Hematopoietic multipotent progenitor cell treated with erythropoietin and hydrocortisone succinate and interleukin-3 and kit ligand, for 4 days (in vitro differentiated cells): ENCODE results near the gene PTGR3.

Source experiments
- DNase-seq: peaks from one replicate; pipeline ENCODE4 v3.0.0-alpha.2; 2015

The PTGR3 gene

DNA sequence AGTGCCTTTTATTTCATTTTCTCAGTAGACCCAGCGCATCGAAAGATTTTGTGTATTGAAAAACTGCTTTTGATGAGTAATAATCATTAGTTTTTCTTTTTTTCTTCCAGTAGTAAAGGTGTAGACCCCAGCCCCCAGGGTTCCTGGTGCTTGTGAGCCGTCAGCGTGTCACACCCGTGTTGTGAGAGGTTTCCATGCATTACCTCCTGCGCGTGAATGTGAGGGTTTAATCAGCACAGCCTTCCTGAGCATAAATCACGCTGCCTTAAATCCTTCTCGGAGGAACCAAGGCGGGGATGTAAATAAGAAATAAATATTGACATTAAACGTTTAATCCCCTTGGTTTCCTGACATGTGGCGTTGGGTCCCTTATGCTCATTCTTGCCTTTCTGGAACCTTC is 26.0 kb upstream of the PTGR3 start:
- no peak for DNase-seq

- DNase-seq: no peak
Measured at GRCh38 chr18:75231053-75231406, 22.1 kb upstream of the PTGR3 start.

- no peak for DNase-seq
Measured at GRCh38 chr18:75230163-75231052, 21.5 kb upstream of the PTGR3 start.

DNA sequence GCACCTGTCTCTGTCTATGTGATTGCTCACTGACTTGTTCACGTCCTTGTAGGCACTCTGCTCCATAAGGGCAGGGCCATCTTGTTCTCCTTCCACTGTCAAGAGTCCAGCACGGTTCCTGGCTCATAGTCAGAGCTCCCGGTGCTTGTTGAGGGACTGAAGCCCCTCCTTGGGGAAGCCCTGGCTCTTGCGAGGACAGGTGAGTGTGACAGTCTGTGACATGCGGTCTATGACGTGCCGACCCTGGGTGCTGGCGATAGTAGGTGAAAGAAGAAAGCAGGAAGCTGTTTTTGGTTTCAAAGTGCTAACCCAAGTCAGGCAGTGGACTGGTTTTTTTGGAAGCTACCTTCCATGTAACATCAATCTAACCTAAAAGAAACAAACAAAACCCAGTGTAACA is 20.5 kb upstream of the PTGR3 start:
- DNase-seq: no peak

DNA sequence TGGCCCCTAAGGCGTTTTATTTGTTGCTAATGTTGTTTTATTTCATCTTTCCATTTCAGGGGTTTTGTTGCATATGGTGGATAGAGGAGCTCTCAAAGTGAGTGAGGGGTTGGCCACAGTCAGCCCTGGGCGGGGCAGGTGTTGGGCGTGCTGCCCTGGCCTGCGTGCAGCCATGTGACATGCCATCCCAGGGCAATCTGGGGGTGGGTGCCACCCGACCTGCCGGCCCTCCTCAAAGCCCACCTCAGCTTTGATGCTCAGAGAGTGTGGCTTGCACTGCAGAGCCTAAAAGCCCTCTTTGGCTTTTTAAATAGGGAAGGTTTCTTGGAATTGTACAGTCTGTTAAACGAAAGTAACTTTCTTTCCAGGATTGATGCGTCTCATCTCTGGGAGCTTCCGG is 20.0 kb upstream of the PTGR3 start:
- no peak for DNase-seq

- DNase-seq: no peak
Measured at GRCh38 chr18:75227535-75228296, 18.8 kb upstream of the PTGR3 start.

- no peak for DNase-seq
Measured at GRCh38 chr18:75226956-75227316, 18.0 kb upstream of the PTGR3 start.

- DNase-seq: peak; percentile 41
Measured at GRCh38 chr18:75226286-75226955, 17.5 kb upstream of the PTGR3 start.

DNA sequence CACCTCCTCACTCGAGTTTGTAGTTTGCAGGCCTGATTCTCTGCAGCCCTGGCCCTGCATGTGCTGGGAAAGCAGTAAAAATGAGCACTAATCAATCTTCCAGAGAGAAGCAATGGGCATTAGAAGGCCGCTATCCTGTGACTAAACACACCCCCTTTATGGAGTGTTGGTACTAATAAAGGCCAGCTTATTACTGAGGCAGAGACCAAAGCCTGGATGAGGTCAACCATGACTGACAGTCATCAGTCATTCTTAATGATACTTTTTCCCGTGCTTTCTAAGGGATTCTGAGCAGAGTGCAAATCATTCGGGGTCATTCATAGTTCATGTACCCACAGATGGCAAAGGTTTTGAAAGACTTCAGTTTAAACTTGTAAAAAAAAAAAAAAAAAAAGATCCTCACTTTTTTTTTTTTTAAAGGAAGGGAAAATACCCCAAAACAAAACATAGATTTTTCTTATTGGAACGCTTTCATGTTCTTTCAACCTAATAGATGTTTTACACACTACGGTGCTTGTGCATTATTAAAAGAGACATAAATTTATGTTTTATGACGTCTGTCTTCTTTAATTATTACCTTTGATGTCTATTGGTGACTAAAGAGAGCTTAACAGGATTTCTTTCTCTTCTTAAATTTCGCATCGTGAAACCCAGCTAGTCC is 14.9 kb upstream of the PTGR3 start:
- DNase-seq: no peak

DNA sequence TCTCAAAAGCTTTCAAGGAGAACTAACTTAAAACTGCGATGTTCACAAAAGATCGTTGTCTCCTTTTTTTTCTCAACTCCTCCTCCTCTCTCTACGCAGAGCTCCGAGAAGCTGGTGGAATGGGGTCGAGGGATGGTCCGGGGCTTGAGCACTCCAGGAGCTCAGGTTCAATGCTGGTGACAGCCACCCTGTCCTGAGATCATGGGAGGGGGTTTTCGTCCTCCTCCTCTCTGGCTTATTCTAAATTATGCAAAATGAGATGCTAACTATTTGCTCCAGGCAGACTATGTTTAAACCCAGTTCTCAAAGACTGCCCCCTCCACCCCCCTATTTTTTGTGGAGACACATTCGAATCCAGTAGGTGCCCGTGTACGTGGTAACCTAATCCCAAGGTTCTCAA is 13.5 kb upstream of the PTGR3 start:
- no peak for DNase-seq

DNA sequence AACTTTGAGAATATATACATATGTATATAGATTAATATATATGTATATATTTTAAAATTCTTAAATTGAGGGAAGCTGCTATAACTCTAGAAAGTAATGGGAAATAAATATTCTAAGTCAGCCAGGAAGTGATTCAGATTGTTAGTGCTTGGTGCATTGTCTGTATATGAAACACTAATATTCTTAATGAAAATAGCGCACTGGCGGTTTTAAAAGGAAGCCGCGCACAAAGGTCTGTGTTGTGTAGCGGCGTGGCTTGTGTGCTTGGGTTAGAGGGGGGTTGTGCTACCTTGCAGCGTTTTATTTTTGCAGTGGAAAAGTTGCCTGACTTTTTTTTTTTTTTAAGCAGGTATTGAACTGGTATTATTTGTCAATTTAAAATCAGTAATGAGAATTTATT is 13.0 kb upstream of the PTGR3 start:
- DNase-seq: peak; percentile 37

GRCh38 chr18:75221397-75221796 is 12.5 kb upstream of the PTGR3 start:
- no peak for DNase-seq

GRCh38 chr18:75220551-75221355 is 11.8 kb upstream of the PTGR3 start:
- DNase-seq: no peak

GRCh38 chr18:75219745-75220375 is 10.9 kb upstream of the PTGR3 start:
- peak; percentile 31 for DNase-seq

- DNase-seq: no peak
Measured at GRCh38 chr18:75218065-75218923, 9.4 kb upstream of the PTGR3 start.

- DNase-seq: no peak
Measured at GRCh38 chr18:75216911-75217689, 8.2 kb upstream of the PTGR3 start.

DNA sequence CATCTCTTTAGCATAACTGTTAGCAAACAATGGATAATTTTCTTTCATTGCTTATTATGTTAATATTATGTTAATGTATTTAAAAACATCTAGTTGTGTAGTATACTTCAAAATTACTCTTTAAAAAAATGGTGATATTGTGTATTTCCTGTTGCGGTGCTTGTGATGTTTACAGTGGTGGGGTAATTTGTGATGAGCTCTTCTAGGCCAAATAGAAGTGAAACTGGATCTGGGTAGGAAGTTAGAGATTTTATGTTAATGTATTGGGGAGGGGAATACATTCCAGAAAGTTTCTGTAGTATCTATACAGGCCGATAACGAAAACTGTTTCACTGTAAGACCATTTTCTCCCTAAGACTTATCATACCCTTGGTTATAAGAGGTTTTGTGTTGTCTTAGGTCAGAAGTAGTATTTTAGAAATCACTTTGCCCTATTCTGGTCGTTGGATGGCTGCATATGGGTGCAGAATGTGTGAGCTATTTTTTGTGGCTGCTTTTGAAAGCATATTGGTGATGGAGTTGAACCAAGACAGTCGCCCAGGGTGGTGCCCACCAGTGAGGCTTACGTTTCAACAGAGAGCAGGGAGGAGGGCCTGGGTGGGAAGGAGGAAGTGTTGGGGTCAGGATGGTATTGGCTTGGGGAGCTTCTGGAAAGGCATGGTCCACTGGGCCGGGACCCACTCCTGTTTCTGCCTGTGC is 7.4 kb upstream of the PTGR3 start:
- no peak for DNase-seq

DNA sequence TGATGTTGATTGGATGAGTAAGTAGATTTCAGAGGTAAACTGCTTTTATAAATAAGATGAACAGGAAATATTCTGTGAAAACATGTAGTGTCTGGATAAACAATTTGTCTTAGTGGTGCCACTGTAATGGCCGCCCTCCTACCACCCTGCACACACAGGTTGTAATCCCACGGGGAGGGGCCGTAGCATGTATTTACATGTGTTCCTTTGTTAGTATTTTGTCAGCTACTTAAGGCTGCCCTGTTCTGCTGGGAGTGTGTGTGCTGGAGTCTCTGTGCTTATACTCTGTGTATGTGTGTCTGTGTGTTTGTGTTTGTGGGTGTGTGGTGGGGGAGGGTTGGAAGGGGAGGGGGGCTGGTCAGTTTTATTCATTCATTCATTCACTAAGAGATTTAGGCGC is 6.7 kb upstream of the PTGR3 start:
- no peak for DNase-seq

- DNase-seq: no peak
Measured at GRCh38 chr18:75214766-75215510, 6.0 kb upstream of the PTGR3 start.
